ENCODE data around the gene MED8.

MED8 gene

GRCh38 chr1:43334453-43335205 is 55.0 kb downstream of the MED8 start:
- DNase-seq (ENCODE audit: low read depth) = no peak
